HL-60/S4 (cell line): ENCODE data around the gene OR2T35.

Experiments used
- in situ Hi-C: fragments of 300-500 bp; cut with MboI; formaldehyde crosslinking; loops from 2 replicates; pipeline ENCODE4 v1.14.3; 2022; ENCODE audit warnings: low sequenced_read_pairs

The OR2T35 gene

GRCh38 chr1:248627971-248628844, 16.9 kb downstream of the OR2T35 start:
- in situ Hi-C loops, result no loop called here

GRCh38 chr1:248625971-248626370, 19.1 kb downstream of the OR2T35 start:
- in situ Hi-C loops, result no loop called here

DNA sequence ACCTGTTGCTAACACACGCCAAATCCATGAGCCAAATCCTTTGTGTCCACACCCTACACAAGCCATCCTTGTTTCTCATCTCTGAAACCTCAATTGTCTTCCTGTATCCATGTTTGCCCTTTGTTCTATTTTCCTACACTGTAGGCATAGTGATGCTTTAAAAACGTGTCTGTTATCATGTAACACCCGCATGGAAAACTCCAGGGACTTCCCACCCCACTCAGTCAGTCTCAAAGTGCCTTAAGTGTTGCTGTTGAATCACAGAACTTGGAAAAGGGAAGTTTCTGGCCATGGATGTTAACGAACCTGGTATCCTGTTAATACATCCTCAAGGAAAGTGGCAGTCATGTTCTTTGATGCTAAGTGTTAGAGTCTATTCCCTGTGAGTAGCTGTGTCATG, 19.9 kb downstream of the OR2T35 start:
- in situ Hi-C loops, result no loop called here

DNA sequence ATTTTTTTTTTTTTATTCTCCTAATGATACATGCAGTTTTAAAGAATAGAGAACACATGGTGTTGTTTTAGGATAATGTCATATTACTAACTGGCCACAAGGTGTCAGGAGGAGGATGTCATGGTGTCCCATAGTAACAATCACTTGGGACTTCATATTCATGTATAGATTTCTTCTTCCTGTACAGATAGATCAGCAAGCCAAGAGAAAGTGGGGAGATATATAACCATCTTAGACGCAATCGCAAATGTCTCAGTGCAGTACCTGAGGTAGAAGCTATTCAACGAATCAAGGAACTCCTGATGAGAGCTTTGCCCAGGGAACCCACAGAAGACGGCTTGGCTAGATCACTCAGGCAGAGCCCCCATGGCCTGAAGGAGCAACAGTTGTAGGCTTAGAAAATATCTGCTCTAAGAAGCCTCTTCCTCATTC, 22.5 kb downstream of the OR2T35 start:
- in situ Hi-C loops, result no loop called here

GRCh38 chr1:248621770-248622169, 23.3 kb downstream of the OR2T35 start:
- in situ Hi-C loops, result no loop called here

DNA sequence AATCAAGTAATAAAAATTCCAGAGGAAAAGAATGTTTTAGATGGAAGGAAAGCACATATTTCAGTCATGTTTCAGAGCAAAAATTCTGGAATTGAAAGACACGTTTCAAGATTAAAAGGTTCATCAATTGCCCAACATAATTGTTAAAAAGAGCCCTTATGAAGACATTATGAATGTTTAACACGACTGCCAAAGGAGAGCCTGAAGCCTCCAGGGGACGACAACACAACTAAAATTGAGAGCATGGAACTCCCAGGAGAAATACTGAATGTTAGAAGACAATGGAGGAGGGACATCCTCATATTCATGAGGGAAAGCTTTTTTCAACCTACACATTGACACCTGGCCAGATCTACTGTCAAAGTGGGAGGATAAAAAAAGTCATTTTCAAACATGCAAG, 26.2 kb downstream of the OR2T35 start:
- in situ Hi-C loops, result loop anchor here (5.0 kb wide), 1 partner anchor 48 kb away; no protein-coding TSS in a partner anchor

- in situ Hi-C loops, result loop anchor here (5.0 kb wide), 1 partner anchor 49 kb away; no protein-coding TSS in a partner anchor
These were observed 27.0 kb downstream of the OR2T35 start for GRCh38 chr1:248618119-248618518.

DNA sequence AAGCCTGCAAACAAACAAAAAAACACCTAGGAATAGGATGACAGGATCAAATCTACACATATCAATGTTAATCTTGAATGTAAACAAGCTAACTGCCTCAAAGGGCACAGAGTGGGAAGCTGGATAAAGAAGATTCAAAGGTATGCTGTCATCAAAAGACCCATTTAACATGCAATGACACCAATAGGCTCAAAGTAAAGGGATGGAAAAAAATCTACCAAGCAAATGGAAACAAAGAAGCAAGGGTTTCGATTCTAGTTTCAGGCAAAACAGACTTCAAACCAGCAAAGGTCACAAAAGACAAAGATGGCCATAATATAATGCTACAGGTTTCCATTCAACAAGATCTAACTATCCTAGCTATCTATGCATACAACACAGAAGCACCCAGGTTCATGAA, 31.3 kb downstream of the OR2T35 start:
- in situ Hi-C loops, result no loop called here

DNA sequence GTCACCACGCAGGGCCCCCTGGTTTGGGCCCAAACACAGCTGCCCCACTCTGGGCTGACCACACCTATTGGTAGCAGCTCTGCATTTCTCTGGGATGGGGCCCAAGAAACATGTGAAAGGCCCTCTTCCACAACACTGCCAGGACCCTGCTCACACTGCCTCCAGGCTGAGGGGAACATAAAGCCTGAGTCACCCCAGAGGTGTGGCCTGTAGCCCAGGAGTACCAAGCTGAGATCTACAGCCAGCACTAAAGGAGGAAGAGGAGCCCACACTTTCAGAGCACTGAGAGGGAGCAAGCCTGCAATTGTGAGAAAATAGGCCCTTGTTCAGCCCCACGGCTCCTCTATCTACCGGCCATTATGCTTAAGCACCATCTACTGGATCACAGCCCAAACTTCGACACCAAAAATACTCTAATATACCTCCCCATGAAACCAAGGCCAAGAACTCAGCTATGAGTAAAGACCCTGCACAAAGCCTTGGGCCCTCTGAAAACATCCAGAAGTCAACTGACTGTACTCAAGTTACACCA, 33.1 kb downstream of the OR2T35 start:
- in situ Hi-C loops, result no loop called here

DNA sequence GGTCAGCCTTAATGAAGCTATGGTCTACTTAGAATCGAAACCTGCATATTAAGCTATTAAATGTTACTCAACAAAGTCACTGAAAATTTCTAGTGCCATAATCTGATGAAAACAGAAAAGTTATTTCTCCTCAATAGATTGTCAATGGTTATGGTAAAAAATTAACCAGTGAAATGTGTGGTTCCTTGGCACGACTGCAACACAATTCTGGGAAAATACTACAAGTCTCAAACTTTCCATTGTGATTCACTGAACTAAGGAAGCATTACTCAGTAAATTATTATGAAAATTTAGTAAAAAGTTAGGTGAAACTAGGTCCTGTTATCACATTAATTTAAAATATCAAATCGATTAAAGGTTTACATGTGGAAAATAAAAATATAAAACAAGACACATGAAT, 34.8 kb downstream of the OR2T35 start:
- in situ Hi-C loops, result no loop called here

GRCh38 chr1:248599396-248599795, 45.7 kb downstream of the OR2T35 start:
- in situ Hi-C loops, result no loop called here

- in situ Hi-C loops, result no loop called here
These were observed 47.5 kb downstream of the OR2T35 start, which contains the start of gene OR2T10 for GRCh38 chr1:248597589-248597988. Gene OR2T10 (minus strand): TSS chr1:248597700. CDS start chr1:248593768, 3,932 bp downstream.

DNA sequence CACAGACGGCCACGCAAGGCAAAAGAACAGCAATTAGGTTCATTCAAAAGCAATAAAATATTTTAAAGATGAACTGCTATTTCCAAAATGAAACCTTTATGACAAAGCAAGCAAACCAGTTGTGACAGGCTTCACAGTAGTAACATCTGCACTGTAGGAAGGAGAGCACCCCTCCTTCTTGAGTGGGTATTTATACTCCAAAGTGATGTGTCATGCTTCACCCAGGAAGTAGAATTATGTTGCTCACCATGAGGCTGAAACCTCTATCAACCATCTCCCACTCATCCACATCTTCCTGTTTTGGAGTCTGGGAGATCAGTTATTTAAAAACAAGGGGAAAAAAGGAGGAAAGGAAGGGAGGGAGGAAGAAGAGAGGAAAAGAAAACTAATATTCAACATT, 48.5 kb downstream of the OR2T35 start:
- in situ Hi-C loops, result no loop called here

GRCh38 chr1:248593226-248593625, 51.9 kb downstream of the OR2T35 start:
- in situ Hi-C loops, result no loop called here

- in situ Hi-C loops, result no loop called here
These were observed 52.4 kb downstream of the OR2T35 start for GRCh38 chr1:248592655-248593054.

DNA sequence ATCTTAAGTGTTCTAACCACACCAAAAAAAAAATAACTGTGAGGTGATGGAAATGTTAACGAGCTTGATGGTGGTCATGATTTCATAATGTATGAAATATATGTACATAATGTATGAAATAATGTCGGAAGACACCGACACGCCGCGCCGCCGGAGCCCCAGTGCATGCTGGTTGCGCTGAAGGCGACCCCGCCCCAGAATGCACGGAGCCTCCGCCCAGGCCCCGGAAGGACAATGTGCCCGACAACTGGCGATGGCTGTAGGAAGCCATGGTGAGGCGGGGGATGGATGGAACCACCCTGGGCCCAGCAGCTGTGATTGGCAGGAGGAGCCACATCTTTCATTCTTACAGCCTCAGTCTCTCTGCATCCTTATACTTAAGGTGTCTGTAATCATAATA, 55.0 kb downstream of the OR2T35 start:
- in situ Hi-C loops, result no loop called here

- in situ Hi-C loops, result no loop called here
These were observed 55.7 kb downstream of the OR2T35 start for GRCh38 chr1:248589334-248589733.
